Endodermal cell (in vitro differentiated cells): ENCODE results near the gene B4GALNT4. TPM values are rescaled to one million over a fixed set of nuclear protein-coding genes. Genes with fewer than 3 reads are reported as not detected.
A peak's percentile ranks its signal among the peaks of the same experiment; 100 is the strongest.

Experiments
- DNase-seq: peaks from one replicate; pipeline ENCODE4 v3.0.0-alpha.2; 2017
- H3K27ac ChIP-seq: 2 replicates; pipeline ENCODE4 v1.5.1; 2013; ENCODE audit warnings: mild to moderate bottlenecking, low read depth, low read length, moderate library complexity
- H3K27me3 ChIP-seq: 2 replicates; pipeline ENCODE4 v1.6.1; 2013; ENCODE audit warnings: mild to moderate bottlenecking, low read length, moderate library complexity; ENCODE audit not compliant: insufficient read depth, control insufficient read depth, poor library complexity, severe bottlenecking
- H3K36me3 ChIP-seq: 2 replicates; pipeline ENCODE4 v1.7.0; 2013; ENCODE audit warnings: mild to moderate bottlenecking, low read length, moderate library complexity; ENCODE audit not compliant: control insufficient read depth, insufficient read depth
- H3K4me1 ChIP-seq: one replicate; pipeline ENCODE4 v1.7.0; 2013; ENCODE audit warnings: low read length; ENCODE audit not compliant: control insufficient read depth, insufficient read depth
- H3K4me3 ChIP-seq: 2 replicates; pipeline ENCODE4 v1.5.1; 2013; ENCODE audit warnings: mild to moderate bottlenecking, low read length, moderate library complexity
- H3K9ac ChIP-seq: 2 replicates; pipeline ENCODE4 v1.6.1; 2013; ENCODE audit warnings: mild to moderate bottlenecking, low read length, moderate library complexity; ENCODE audit not compliant: poor library complexity, severe bottlenecking; ENCODE audit errors: extremely low read depth
- H3K9me3 ChIP-seq: 2 replicates; pipeline ENCODE4 v1.6.1; 2013; ENCODE audit warnings: mild to moderate bottlenecking, low read length, moderate library complexity; ENCODE audit not compliant: control insufficient read depth
- H3K27ac Mint-ChIP-seq: 2 replicates; pipeline ENCODE4 v1.8.0; 2020; ENCODE audit warnings: mixed read lengths
- H3K27me3 Mint-ChIP-seq: 2 replicates; pipeline ENCODE4 v1.8.0; 2021; ENCODE audit warnings: mild to moderate bottlenecking, mixed read lengths; ENCODE audit not compliant: insufficient read depth
- H3K36me3 Mint-ChIP-seq: 2 replicates; pipeline ENCODE4 v1.8.0; 2020; ENCODE audit warnings: low read depth, mixed read lengths
- H3K4me1 Mint-ChIP-seq: 2 replicates; pipeline ENCODE4 v1.8.0; 2020; ENCODE audit warnings: mixed read lengths
- H3K4me3 Mint-ChIP-seq: 2 replicates; pipeline ENCODE4 v1.8.0; 2020; ENCODE audit warnings: mild to moderate bottlenecking, moderate library complexity, mixed read lengths
- H3K9me3 Mint-ChIP-seq: 2 replicates; pipeline ENCODE4 v1.8.0; 2020; ENCODE audit warnings: mild to moderate bottlenecking, mixed read lengths
- WGBS, 2 experiments: methylation state at CpG; one replicate each; pipeline versions ENCODE4 v1.1.5 to v1.1.7; 2013; ENCODE audit warnings: missing lambda C conversion rate in 2 of 2, mixed read lengths in 1 of 2; ENCODE audit not compliant: insufficient coverage in 1 of 2, insufficient read length in 1 of 2; 5-methylcytosine and 5-hydroxymethylcytosine counted together
- total RNA-seq, 2 donors: library from RNA; stranded (reverse); fragmentation: NEBNext Ultra II Directional in 1 of 2; extraction: Animal tissue kit (Norgen Biotek cat#: 25700) in 1 of 2; gene quantifications; 2 replicates in 1 of 2; 3 replicates in 1 of 2; pipeline ENCODE4 v1.2.1, GENCODE V29; 2021
- TF ChIP-seq, protein P1 (sequence below): fragments of 200-600 bp; sonication (generic); conservative IDR thresholded peaks from 2 replicates; pipeline ENCODE4 v1.5.0; 2021; ENCODE audit warnings: antibody characterized with exemption, mild to moderate bottlenecking

Gene B4GALNT4
- total RNA-seq, 2 donors from 2014 or later: 109 to 118 TPM

DNA sequence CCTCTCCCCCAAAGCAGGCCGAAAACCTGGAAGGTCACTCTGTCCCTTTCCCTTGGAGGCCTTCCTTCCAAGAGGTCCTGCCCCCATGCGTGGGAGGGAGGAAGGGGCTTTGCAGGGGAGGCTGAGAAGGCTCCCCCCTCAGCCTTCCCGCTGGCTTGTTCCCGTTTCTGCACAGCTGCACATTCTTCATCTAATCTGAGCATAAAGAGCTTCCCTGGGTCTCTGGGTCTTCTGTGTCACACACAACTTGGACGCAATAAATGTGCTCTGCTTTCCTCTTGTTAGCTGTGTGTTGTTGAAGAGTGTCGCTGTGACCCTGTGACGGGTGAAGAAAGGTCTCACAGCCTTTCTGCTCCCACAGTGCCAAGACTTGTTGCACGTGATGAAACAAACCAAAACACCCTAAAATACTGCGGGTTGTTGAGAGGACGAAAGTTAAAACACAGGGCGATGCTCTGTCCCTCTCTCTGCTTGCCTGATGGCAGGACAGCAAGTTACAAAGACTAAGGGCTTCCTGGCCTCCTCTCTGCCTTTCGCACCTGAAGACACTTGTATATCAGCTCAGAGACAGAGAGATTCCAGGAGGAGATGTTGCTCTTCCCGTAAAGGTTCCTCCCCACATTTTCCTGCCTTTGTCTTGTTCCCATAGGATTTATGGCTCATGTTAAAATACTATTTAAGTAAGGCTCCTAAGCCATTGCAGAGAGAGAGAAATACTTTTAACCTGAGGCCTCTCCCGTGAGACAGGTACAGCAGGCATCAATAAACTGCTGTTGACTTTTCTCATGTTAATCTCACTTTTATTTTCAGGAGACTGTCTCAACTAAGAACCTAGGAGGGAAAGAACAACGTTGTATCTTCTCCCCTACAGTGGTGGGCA, 33.3 kb upstream of the B4GALNT4 start:
- Histone ChIP-seq H3K4me1 (peaks cover 4% of the 10 kb centered on the region), H3K27me3 (no peaks in the 10 kb centered on the region), H3K36me3 (no peaks in the 10 kb centered on the region), H3K9ac (no peak overlapping the region), H3K9me3 (peaks cover 14% of the 10 kb centered on the region), H3K4me3 (no peak overlapping the region), H3K27ac (peak overlapping the region; percentile 72)
- Mint-ChIP-seq H3K36me3 (peaks cover 7% of the 10 kb centered on the region), H3K27ac (peak overlapping the region; percentile 69), H3K4me1 (peaks cover 36% of the 10 kb centered on the region), H3K4me3 (peak overlapping the region; percentile 27), H3K27me3 (peaks cover 3% of the 10 kb centered on the region), H3K9me3 (peaks cover 27% of the 10 kb centered on the region)
- DNase-seq: no peak
- WGBS, 2 experiments: 72 to 75% methylated on average over 8 to 14 of the region's 15 CpGs
- TF ChIP-seq, protein P1, sequence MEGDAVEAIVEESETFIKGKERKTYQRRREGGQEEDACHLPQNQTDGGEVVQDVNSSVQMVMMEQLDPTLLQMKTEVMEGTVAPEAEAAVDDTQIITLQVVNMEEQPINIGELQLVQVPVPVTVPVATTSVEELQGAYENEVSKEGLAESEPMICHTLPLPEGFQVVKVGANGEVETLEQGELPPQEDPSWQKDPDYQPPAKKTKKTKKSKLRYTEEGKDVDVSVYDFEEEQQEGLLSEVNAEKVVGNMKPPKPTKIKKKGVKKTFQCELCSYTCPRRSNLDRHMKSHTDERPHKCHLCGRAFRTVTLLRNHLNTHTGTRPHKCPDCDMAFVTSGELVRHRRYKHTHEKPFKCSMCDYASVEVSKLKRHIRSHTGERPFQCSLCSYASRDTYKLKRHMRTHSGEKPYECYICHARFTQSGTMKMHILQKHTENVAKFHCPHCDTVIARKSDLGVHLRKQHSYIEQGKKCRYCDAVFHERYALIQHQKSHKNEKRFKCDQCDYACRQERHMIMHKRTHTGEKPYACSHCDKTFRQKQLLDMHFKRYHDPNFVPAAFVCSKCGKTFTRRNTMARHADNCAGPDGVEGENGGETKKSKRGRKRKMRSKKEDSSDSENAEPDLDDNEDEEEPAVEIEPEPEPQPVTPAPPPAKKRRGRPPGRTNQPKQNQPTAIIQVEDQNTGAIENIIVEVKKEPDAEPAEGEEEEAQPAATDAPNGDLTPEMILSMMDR: no peak

DNA sequence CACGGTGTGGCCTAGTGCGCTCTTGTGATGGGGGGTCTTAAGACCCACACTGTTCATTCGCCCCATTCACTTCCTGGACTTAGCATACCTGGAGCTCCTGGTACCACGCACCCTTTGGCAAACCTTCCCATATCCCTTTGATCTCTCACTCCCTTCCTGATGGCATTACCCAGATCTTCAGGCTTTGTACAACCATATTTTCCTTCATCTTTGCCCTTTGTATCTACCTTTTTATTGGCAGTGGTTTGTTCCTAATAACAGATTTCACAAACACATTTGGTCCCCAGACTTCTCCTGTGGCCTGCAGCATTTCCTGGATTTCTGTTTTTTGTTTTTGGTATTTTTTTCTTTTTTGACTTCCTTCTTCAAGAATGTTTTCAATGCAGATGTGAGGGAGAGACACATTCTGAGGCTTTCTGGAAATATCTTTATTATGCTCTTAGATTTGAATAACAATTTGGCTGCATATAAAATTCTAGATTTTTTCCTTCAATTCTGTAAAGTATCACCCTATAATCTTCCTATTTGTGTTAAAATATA, 32.6 kb upstream of the B4GALNT4 start:
- no peak overlapping the region for H3K27ac Mint-ChIP-seq
- no peak for DNase-seq
- peaks cover 23% of the 10 kb centered on the region for H3K9me3 Mint-ChIP-seq
- peaks cover 43% of the 10 kb centered on the region for H3K4me1 Mint-ChIP-seq
- Histone ChIP-seq H3K9ac (no peak overlapping the region), H3K4me1 (peaks cover 4% of the 10 kb centered on the region), H3K9me3 (peaks cover 9% of the 10 kb centered on the region), H3K27me3 (no peaks in the 10 kb centered on the region), H3K4me3 (no peak overlapping the region), H3K27ac (no peak overlapping the region), H3K36me3 (no peaks in the 10 kb centered on the region)
- WGBS, 2 experiments: 83 to 93% methylated on average over 4 of the region's 4 CpGs
- TF ChIP-seq, protein P1: no peak
- no peak overlapping the region for H3K4me3 Mint-ChIP-seq
- peaks cover 3% of the 10 kb centered on the region for H3K27me3 Mint-ChIP-seq
- peaks cover 4% of the 10 kb centered on the region for H3K36me3 Mint-ChIP-seq

DNA sequence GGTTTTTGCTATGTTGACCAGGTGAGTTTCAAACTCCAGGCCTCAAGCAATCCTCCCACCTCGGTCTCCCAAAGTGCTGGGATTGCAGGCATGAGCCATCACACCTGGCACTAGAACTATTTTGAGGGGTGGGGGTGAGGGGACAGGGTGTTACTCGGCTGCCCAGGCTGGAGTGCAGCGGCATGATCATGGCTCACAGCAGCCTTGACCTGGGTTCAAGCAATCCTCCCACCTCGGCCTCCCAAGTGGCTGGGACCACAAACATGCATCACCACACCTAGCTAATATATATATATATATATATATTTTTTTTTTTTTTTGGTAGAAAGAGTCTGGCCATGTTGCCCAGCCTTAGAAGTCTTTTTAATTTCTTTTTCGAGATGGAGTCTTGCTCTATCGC, 31.6 kb upstream of the B4GALNT4 start:
- H3K4me1 ChIP-seq: peaks cover 4% of the 10 kb centered on the region
- Mint-ChIP-seq H3K27me3 (no peaks in the 10 kb centered on the region), H3K27ac (no peak overlapping the region), H3K36me3 (no peaks in the 10 kb centered on the region), H3K4me3 (no peak overlapping the region), H3K4me1 (peaks cover 43% of the 10 kb centered on the region), H3K9me3 (peaks cover 14% of the 10 kb centered on the region)
- no peaks in the 10 kb centered on the region for H3K27me3 ChIP-seq
- H3K27ac ChIP-seq: no peak overlapping the region
- H3K9ac ChIP-seq: no peak overlapping the region
- 94 to 96% methylated on average over 2 to 5 of the region's 6 CpGs for WGBS, 2 experiments
- peaks cover 8% of the 10 kb centered on the region for H3K9me3 ChIP-seq
- H3K4me3 ChIP-seq: no peak overlapping the region
- TF ChIP-seq, protein P1: no peak
- no peak for DNase-seq
- no peaks in the 10 kb centered on the region for H3K36me3 ChIP-seq
